ENCODE data around the gene LRRFIP1. TPM values are rescaled to one million over a fixed set of nuclear protein-coding genes. Genes with fewer than 3 reads are reported as not detected.

Gene LRRFIP1
- total RNA-seq, 4 donors from 2014 or later, result 84.9 to 152 (median 120) TPM

DNA sequence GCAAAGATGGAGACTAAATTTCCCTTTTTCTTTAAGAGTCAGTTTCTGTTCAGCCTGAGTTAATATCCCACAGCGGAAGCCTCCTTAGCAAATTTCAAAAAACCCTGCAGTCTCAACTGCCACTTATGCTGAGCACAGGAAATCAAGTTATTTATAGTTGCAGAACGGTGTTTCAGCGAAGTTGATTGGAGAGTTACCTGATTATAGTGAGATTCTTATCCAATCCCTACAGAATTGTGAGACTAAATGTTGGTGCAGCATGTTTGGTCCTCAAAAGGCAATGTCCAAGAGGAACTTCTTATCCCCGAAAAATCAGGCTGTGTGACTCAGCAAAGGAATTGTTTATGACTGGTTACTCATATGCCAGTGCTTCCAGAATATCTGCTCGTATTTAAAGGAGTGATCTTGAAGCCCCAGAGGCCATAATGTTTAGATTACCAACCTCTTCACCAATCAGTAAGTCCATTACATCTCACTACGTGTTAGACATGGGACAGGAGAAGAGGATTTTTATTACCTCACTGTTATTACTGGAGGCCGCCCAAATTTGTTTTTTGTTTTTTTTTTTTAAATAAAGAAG, 67.9 kb downstream of the LRRFIP1 start:
- H3K36me3 ChIP-seq, result no peaks in the 10 kb centered on the region
- intact Hi-C loops (cut with DNase I), result no loop called here

DNA sequence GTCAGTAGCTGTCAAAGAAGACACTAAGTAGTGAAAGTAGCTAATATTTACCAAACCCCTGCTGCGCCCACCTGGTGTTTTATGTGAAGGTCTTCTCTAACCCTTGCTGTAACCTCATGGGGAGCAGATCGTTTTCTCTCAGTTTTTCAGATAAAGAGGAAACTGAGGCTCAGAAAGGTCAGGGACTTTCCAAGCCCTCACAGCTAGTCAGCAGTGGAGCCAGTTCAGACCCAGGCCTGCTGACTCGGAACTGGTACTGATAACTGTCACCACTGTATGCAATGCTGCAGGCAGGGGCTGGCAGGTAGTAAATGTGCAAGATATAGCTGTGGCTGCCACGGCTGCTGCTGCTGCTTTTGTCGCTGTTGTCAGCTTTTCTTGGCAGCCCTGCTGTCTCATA, 69.1 kb downstream of the LRRFIP1 start:
- 16 to 53% methylated on average over 3 to 4 of the region's 5 CpGs for WGBS, 2 donors
- H3K9me3 ChIP-seq, result no peaks in the 10 kb centered on the region
- no peaks in the 10 kb centered on the region for H3K36me3 ChIP-seq
- TF ChIP-seq, protein P1, sequence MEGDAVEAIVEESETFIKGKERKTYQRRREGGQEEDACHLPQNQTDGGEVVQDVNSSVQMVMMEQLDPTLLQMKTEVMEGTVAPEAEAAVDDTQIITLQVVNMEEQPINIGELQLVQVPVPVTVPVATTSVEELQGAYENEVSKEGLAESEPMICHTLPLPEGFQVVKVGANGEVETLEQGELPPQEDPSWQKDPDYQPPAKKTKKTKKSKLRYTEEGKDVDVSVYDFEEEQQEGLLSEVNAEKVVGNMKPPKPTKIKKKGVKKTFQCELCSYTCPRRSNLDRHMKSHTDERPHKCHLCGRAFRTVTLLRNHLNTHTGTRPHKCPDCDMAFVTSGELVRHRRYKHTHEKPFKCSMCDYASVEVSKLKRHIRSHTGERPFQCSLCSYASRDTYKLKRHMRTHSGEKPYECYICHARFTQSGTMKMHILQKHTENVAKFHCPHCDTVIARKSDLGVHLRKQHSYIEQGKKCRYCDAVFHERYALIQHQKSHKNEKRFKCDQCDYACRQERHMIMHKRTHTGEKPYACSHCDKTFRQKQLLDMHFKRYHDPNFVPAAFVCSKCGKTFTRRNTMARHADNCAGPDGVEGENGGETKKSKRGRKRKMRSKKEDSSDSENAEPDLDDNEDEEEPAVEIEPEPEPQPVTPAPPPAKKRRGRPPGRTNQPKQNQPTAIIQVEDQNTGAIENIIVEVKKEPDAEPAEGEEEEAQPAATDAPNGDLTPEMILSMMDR (IDR thresholded peaks at IDR 0.05), result no peak
- TF ChIP-seq POLR2A (IDR thresholded peaks at IDR 0.05), result no peak
- intact Hi-C loops (cut with DNase I), result no loop called here
- DNase-seq, result no peak
- no peaks in the 10 kb centered on the region for H3K27me3 ChIP-seq
- H3K4me3 ChIP-seq, result peak overlapping the region in 1 of 4 donors; percentile 27
- peak overlapping the region; percentile 97 to 99 (median 99) for H3K27ac ChIP-seq
- peaks cover 68 to 87% (median 78%) of the 10 kb centered on the region in 3 donors for H3K4me1 ChIP-seq

More for the DNA sequence above, 67.9 kb downstream of the LRRFIP1 start:
- peak overlapping the region; percentile 85 to 95 (median 92) for H3K4me3 ChIP-seq
- no peaks in the 10 kb centered on the region for H3K9me3 ChIP-seq
- TF ChIP-seq POLR2A (IDR thresholded peaks at IDR 0.05), result peak in 2 of 4 donors; percentile 36 to 47
- TF ChIP-seq, protein P1 (IDR thresholded peaks at IDR 0.05), result no peak
- WGBS, 2 donors, result 14 to 20% methylated on average over 7 of the region's 7 CpGs
- no peak for DNase-seq
- H3K4me1 ChIP-seq, result peaks cover 65 to 87% (median 74%) of the 10 kb centered on the region in 3 donors
- H3K27me3 ChIP-seq, result no peaks in the 10 kb centered on the region
- H3K27ac ChIP-seq, result peak overlapping the region; percentile 97 to 99 (median 99)

DNA sequence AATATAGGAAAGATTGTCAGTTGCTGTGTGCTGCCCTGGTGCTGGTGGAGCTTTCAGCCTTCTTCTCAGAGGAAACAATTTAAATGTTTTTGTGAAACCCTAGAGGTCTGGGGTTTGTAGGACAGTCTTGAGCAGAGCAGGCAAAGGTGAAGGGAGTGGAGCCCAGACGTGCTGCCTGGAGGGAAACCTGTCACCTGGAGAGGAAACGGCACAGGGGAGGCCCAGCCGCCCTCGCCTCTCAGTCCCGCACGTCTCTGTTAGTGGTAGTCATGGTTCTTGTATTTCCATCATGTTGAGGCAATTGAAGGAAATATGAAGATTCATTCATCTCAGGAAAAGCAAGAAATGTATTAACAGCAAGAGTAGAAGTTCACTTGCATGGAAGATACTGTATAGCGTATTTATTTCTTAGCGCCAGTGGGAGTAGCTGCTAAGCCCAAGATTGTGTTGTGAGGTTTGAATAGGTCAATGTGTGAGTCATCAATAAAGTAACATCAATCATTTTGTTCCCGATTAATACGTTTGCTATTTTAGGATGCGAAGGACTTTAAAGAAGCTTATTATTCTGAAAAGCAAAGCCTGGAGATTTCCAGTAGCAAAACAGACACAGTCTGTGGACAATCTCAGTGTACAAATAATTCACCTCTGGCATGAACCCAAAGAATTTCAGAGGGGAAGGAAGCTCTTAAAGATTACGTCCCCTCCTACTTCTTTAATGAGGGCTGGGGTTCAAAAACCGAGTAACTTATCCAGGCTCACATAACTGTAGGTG, 70.4 kb downstream of the LRRFIP1 start:
- Histone ChIP-seq H3K36me3 (no peaks in the 10 kb centered on the region), H3K4me1 (peaks cover 81 to 99% (median 91%) of the 10 kb centered on the region in 3 donors), H3K9me3 (no peaks in the 10 kb centered on the region), H3K27me3 (no peaks in the 10 kb centered on the region), H3K27ac (peak overlapping the region; percentile 30 to 99 (median 85)), H3K4me3 (no peak overlapping the region)
- TF ChIP-seq, protein P1 (IDR thresholded peaks at IDR 0.05), result no peak
- no peak for TF ChIP-seq POLR2A (IDR thresholded peaks at IDR 0.05)
- DNase-seq, result no peak
- 27 to 37% methylated on average over 12 to 13 of the region's 13 CpGs for WGBS, 2 donors
- intact Hi-C loops (cut with DNase I), result no loop called here

DNA sequence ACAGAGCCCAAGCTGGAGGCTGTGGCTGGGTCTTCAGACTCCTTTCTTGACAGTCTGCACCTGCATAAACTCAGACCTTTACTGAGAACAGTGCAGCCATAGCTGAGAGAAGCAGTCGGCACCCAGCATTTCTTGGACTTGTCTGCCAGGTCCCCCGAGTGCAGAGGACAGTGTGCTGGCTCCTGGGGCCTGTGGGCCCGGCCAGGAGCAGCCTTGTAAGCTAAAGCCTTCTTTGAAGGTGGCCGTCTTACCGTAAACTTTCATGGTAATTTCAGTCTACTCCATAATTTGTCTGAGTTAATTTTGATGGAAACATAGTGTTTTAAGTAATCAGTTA, 70.9 kb downstream of the LRRFIP1 start:
- H3K36me3 ChIP-seq, result no peaks in the 10 kb centered on the region
- no peak for TF ChIP-seq POLR2A (IDR thresholded peaks at IDR 0.05)
- TF ChIP-seq, protein P1 (IDR thresholded peaks at IDR 0.05), result no peak
- H3K27ac ChIP-seq, result peak overlapping the region; percentile 30 to 99 (median 85)
- no peaks in the 10 kb centered on the region for H3K9me3 ChIP-seq
- H3K27me3 ChIP-seq, result no peaks in the 10 kb centered on the region
- DNase-seq, result no peak
- peaks cover 85 to 100% (median 96%) of the 10 kb centered on the region in 3 donors for H3K4me1 ChIP-seq
- H3K4me3 ChIP-seq, result no peak overlapping the region
- 59 to 63% methylated on average over 5 of the region's 5 CpGs for WGBS, 2 donors
- intact Hi-C loops (cut with DNase I), result no loop called here

DNA sequence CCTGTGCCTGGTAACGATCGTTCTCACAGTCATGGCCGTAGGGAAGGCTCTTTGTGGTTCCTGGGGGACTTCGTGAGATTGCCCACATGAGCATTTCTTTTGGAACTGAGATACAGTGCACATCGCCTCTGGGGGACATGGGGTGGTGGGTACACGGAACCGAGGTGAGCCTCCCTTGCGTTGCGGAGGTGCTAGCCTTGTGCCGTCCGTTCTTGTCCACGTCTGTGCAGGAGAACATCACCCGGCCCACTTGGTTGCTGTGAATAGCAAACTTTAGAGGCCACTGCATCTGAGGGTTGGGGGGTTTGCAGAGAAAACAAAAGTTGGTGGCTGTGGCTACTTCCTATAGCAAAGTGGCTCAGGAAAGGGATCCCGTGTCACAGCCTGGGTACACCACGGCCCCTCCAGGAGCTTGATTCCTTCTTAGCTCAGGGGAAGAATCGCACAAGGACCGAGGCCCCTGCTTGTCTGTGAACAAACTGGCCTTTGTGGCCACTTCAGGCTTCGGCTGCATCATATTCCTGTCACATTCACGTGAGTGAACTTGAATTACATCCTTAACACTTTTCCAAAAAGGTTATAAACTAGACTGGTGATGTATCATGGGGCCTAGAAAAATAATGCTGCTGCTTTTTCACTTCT, 72.6 kb downstream of the LRRFIP1 start:
- TF ChIP-seq POLR2A (IDR thresholded peaks at IDR 0.05), result no peak
- TF ChIP-seq, protein P1 (IDR thresholded peaks at IDR 0.05), result no peak
- H3K4me3 ChIP-seq, result peak overlapping the region in 1 of 4 donors; percentile 29
- intact Hi-C loops (cut with DNase I), result no loop called here
- peak overlapping the region; percentile 61 to 99 (median 84) for H3K27ac ChIP-seq
- H3K27me3 ChIP-seq, result no peaks in the 10 kb centered on the region
- WGBS, 2 donors, result 61 to 75% methylated on average over 6 to 12 of the region's 19 CpGs
- no peak for DNase-seq
- no peaks in the 10 kb centered on the region for H3K9me3 ChIP-seq
- peaks cover 84 to 100% (median 96%) of the 10 kb centered on the region in 3 donors for H3K4me1 ChIP-seq
- no peaks in the 10 kb centered on the region for H3K36me3 ChIP-seq

All from esophagus squamous epithelium (tissue), 5 donors.